Activated naive CD4-positive, alpha-beta T cell treated with anti-CD3 and anti-CD28 coated beads, Interleukin-2, amount 10 ng/mL, durations not matched to agents 7 days and 5 days (primary cell): Measurements from ENCODE around the gene NR0B2.
"Not testable (repeated sequence)": the region's sequence is repeated elsewhere in the genome, so short reads cannot be mapped to it uniquely, and the experiment has no call there.

Experiments used
- CTCF ChIA-PET: fragments of 350-600 bp; sonication (Branson Sonifier 250); formaldehyde crosslinking; loops from one replicate; lab custom pipeline; 2021; ENCODE audit warnings: antibody characterized with exemption; lab: Charles Lee
- DNase-seq: peaks from one replicate; pipeline ENCODE4 v3.0.0-alpha.2; 2020
- H3K27ac Mint-ChIP-seq: one replicate; pipeline ENCODE4 v1.8.0; 2021; ENCODE audit warnings: mild to moderate bottlenecking, moderate library complexity, mixed read lengths
- H3K27me3 Mint-ChIP-seq: one replicate; pipeline ENCODE4 v1.8.0; 2021; ENCODE audit warnings: mild to moderate bottlenecking, mixed read lengths
- H3K36me3 Mint-ChIP-seq: one replicate; pipeline ENCODE4 v1.8.0; 2021; ENCODE audit warnings: mixed read lengths
- H3K4me1 Mint-ChIP-seq: one replicate; pipeline ENCODE4 v1.8.0; 2021; ENCODE audit warnings: mixed read lengths
- H3K4me3 Mint-ChIP-seq: one replicate; pipeline ENCODE4 v1.8.0; 2021; ENCODE audit warnings: mild to moderate bottlenecking, moderate library complexity, mixed read lengths
- H3K9me3 Mint-ChIP-seq: one replicate; pipeline ENCODE4 v1.8.0; 2021; ENCODE audit warnings: mixed read lengths

Gene NR0B2

DNA sequence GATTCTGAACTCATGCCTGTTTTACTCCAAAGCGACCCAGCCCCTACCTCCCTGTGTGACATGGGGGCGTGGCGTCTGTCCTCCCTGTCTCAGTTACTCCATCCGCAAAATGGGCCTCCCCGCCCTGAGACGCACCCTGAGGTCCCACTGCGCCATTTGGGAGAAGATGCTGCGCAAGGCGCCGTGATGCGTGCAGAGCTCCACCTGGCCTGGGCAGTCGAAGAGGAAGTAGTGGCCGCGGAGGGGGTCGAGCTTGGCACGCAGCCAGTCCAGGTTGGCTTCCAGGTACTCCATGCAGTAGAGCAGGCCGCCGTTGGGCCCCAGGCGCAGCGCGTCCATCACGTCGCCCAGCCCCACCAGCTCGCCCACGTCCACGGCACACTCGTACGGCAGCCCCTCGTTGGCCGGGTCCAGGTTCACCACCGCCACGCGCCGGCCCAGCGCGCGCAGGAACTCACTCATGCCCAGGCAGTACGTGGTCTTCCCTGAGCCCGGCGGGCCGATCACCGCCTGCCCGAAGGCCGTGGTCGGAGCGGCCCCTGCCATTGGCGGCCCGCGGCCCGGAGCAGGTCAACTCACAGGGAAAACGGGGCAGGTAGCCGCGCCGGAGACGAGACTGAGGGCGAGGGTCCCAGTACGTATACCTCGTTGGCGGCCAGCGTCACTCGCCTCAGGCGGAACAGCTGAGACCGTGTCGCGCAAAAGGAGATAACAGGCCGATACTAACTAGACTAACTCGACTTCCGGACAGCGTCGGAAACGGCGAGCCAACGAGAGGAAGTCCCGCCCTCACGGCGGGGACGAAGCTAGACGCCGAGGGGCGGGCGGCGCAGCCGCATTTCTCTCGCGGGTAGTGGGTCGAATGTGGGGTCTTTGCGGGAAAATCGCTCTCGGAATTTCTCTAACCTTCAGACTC is 24.0 kb downstream of the NR0B2 start, which contains the start of gene GPN2:
Gene GPN2, minus strand, starts transcription at position 733 of the 916 bp plus-strand sequence. Its CDS starts 187 bp downstream, at position 546.
- Mint-ChIP-seq H3K27ac (peak within 1 kb of the TSS; percentile 93), H3K9me3 (no peaks in the 10 kb centered on the region), H3K4me3 (peak within 1 kb of the TSS; percentile 96), H3K36me3 (peaks cover 58% of the 10 kb centered on the region), H3K27me3 (no peaks in the 10 kb centered on the region), H3K4me1 (peaks cover 36% of the 10 kb centered on the region)
- peak; percentile 88 for DNase-seq
- CTCF ChIA-PET: interaction anchor here (0.7 to 2.3 kb wide), 8 partner anchors 9 to 80 kb away, joined by 3 to 8 read pairs (median 4); partner anchors contain the start of gene GPATCH3

DNA sequence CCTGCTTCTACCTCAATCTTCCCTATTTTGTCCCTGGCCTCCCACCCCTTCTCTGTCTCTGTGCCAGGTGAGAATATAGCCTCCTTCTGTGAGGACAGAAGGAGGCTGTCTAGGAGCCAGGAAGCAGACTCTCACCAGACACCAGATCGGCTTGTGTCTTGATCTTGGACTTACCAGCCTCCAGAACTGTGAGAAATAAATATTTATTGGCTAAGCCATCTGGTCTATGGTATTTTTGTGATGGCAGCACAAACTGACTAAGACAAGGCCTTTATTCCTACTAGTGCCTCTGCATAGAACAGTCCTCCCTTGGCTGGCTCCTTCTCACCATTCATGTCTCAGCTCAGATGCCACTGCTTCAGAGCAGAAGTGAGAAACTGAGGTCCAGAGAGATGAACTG is 25.5 kb downstream of the NR0B2 start:
- DNase-seq: no peak
- H3K27ac Mint-ChIP-seq: peak overlapping the region; percentile 93
- CTCF ChIA-PET: interaction anchor here (0.6 to 2.3 kb wide), 9 partner anchors 10 to 289 kb away, joined by 3 to 8 read pairs (median 6); partner anchors contain the start of gene GPATCH3
- H3K9me3 Mint-ChIP-seq: no peaks in the 10 kb centered on the region
- peaks cover 32% of the 10 kb centered on the region for H3K4me1 Mint-ChIP-seq
- H3K27me3 Mint-ChIP-seq: no peaks in the 10 kb centered on the region
- peaks cover 59% of the 10 kb centered on the region for H3K36me3 Mint-ChIP-seq
- peak overlapping the region; percentile 96 for H3K4me3 Mint-ChIP-seq

DNA sequence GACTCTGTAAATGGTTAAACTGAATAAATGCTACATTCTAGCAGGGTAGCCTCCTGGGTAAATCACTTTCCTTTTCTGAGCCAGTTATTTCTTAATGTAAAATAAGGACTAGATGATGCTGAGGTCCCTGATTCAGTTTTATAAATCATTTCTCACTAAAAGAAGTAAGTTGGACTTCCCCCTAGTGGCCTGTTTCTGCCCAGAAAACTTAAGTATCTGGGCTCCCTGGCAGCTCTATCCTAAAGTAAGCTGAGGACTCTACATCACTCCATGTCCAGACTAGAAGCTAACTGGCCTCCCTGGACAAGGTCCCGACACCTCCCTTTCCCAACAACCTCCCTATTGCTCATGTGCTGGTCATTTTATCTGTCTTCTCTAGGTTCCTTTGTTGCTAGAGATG is 26.6 kb downstream of the NR0B2 start:
- H3K4me1 Mint-ChIP-seq: peaks cover 32% of the 10 kb centered on the region
- DNase-seq: peak; percentile 41
- no peaks in the 10 kb centered on the region for H3K9me3 Mint-ChIP-seq
- H3K27ac Mint-ChIP-seq: peak overlapping the region; percentile 16
- peak overlapping the region; percentile 13 for H3K4me3 Mint-ChIP-seq
- CTCF ChIA-PET: interaction anchor here (0.6 to 3.5 kb wide), 15 partner anchors 9 to 478 kb away, joined by 3 to 19 read pairs (median 3); no protein-coding TSS in a partner anchor
- no peaks in the 10 kb centered on the region for H3K27me3 Mint-ChIP-seq
- peaks cover 59% of the 10 kb centered on the region for H3K36me3 Mint-ChIP-seq

DNA sequence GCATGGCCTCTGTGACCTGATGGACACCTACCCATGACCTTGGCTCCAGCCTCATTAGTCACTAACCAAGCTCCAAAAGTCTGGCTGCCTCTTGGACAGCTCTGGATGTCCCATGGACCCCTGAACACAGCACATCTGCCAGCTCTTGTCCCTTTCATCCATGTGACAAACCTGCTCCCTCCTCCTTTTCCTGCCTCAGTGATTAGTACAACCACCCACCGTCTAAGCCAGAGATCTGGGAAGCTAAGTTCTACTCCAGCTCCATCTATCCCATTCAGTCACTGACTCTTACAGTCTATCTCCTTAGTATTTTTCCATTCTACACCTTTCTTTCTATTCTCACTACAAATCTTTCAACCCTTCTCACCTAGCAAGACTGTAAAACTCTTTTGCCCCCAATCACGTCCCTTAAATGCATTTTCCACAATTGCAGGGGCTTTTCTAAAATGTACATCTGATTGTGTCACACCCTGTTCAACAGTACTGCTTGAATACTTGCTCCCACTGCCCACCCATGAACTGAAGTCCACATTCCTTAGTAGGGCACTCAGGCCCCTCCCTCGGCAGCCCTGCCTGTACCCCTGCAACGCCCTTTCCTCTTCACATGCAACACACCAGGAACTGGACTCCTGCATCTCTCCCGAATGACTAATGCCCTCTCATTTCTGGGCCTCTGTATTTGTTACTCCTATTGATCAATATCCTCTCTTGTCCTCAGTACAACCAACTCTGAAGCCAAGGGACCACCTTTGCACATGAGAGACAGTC is 30.9 kb downstream of the NR0B2 start:
- Mint-ChIP-seq H3K4me3 (no peak overlapping the region), H3K27ac (no peak overlapping the region), H3K36me3 (peaks cover 42% of the 10 kb centered on the region), H3K27me3 (no peaks in the 10 kb centered on the region), H3K9me3 (no peaks in the 10 kb centered on the region), H3K4me1 (peaks cover 6% of the 10 kb centered on the region)
- CTCF ChIA-PET: interaction anchor here (0.7 to 1.0 kb wide), 3 partner anchors 18 to 284 kb away, joined by 3 to 4 read pairs (median 3); no protein-coding TSS in a partner anchor
- no peak for DNase-seq

DNA sequence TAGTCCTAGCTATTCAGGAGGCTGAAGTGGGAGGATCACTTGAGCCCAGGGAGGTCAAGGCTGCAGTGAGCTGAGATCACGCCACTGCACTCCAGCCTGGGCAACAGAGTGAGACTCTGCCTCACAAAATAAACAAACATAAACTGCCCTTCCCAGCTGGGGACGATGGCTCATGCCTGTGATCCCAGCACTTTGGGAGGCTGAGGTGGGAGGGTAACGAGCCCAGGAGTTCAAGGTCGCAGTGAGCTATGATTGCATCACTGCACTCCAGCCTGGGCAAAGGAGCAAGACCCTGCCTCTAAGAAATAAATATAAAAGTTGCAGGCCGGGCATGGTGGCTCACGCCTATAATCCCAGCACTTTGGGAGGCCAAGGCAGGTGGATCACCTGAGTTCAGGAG is 32.2 kb downstream of the NR0B2 start:
- CTCF ChIA-PET: interaction anchor here (0.7 to 1.9 kb wide), 5 partner anchors 9 to 81 kb away, joined by 3 to 9 read pairs (median 3); no protein-coding TSS in a partner anchor
- not testable (repeated sequence) for H3K4me3 Mint-ChIP-seq, H3K27ac Mint-ChIP-seq, H3K27me3 Mint-ChIP-seq, DNase-seq, H3K4me1 Mint-ChIP-seq, H3K9me3 Mint-ChIP-seq
- peaks cover 40% of the 10 kb centered on the region for H3K36me3 Mint-ChIP-seq

DNA sequence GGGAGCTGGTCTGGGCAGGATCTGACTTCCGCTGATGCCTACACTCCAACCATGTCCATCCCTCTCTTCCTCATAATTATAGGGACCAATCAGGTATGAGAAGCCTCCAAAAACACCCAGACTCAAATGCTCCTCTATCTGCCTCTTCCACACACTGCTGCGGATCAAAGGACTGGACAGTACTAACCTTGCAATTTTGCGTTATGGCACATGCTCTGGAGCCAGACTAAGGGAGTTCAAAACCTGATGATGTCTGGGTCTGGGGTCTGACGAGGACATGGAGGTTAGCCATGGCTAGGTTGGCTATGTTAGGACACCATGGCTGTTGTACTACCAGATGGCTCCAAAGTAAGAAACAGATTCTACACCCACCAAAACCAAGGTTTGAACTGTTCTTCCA is 34.0 kb downstream of the NR0B2 start:
- Mint-ChIP-seq H3K27me3 (no peaks in the 10 kb centered on the region), H3K9me3 (no peaks in the 10 kb centered on the region), H3K36me3 (peaks cover 35% of the 10 kb centered on the region), H3K27ac (no peak overlapping the region), H3K4me3 (no peak overlapping the region), H3K4me1 (peaks cover 2% of the 10 kb centered on the region)
- CTCF ChIA-PET: interaction anchor here (1.1 to 3.2 kb wide), 3 partner anchors 22 to 278 kb away, joined by 3 to 11 read pairs (median 3); no protein-coding TSS in a partner anchor
- no peak for DNase-seq

DNA sequence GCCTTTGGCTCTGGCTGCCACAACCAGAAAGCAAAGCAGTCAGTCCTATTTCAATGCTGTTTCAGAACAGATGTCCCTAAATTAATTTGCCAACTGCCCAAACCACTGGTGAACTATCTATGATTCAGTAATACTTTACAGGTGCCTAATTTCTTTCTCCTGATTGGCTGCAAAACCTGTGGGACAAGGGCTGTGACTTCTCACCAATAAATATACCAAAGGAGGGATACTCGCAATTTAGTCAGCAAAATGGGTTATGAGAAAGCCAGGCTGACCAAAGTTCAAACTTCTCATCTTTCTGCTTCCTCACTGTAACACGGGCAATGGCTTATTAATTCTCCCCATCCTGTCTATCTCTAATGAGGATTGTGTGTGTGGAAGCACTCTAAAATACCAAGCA is 36.4 kb downstream of the NR0B2 start:
- DNase-seq: no peak
- Mint-ChIP-seq H3K4me1 (peaks cover 2% of the 10 kb centered on the region), H3K27me3 (no peaks in the 10 kb centered on the region), H3K27ac (no peak overlapping the region), H3K36me3 (peaks cover 16% of the 10 kb centered on the region), H3K4me3 (no peak overlapping the region), H3K9me3 (no peaks in the 10 kb centered on the region)
- CTCF ChIA-PET: interaction anchor here (0.8 to 3.2 kb wide), 8 partner anchors 9 to 89 kb away, joined by 3 to 11 read pairs (median 4); no protein-coding TSS in a partner anchor

DNA sequence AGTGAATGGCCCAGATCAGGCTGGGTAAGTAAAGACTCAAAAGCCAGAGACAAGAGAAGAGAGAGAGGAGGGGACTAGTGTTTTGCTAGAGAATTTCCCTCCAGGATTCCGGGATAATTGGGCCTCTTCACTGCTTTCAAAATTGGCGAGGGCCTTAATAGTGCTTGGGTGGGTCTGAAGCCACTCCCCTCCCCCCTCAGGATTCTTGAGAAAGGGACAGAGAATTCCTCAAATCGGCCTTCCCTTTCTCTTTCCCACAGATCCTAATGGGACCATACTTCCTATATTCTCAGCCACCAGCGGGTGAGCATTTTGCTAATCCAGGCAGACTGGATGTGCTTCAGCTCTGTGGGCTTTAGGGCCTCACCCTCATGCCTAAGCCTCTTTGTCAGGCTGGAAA is 38.9 kb downstream of the NR0B2 start:
- CTCF ChIA-PET: interaction anchor here (0.7 to 1.4 kb wide), 2 partner anchors 10 to 86 kb away, joined by 3 to 5 read pairs; no protein-coding TSS in a partner anchor
- DNase-seq: no peak
- Mint-ChIP-seq H3K36me3 (peaks cover 14% of the 10 kb centered on the region), H3K27ac (no peak overlapping the region), H3K4me3 (no peak overlapping the region), H3K27me3 (no peaks in the 10 kb centered on the region), H3K9me3 (no peaks in the 10 kb centered on the region), H3K4me1 (peaks cover 2% of the 10 kb centered on the region)

DNA sequence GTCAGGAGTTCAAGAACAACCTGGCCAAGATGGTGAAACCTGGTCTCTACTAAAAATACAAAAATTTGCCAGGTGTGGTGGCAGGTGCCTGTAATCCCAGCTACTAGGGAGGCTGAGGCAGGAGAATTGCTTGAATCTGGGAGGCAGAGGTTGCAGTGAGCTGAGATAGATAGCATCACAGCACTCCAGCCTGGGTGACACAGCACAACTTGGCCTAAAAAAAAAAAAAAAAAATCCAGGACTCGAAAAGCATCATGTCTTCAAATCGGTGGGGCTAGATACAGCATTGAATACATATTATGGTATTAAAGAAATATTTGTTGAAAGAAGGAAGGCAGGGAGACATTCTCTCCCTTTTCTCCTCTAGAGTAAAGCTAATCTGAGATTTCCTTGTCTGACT is 40.7 kb downstream of the NR0B2 start:
- CTCF ChIA-PET: interaction anchor here (1.5 kb wide), 2 partner anchors 13 to 271 kb away, joined by 5 to 6 read pairs; no protein-coding TSS in a partner anchor
- not testable (repeated sequence) for H3K4me1 Mint-ChIP-seq

DNA sequence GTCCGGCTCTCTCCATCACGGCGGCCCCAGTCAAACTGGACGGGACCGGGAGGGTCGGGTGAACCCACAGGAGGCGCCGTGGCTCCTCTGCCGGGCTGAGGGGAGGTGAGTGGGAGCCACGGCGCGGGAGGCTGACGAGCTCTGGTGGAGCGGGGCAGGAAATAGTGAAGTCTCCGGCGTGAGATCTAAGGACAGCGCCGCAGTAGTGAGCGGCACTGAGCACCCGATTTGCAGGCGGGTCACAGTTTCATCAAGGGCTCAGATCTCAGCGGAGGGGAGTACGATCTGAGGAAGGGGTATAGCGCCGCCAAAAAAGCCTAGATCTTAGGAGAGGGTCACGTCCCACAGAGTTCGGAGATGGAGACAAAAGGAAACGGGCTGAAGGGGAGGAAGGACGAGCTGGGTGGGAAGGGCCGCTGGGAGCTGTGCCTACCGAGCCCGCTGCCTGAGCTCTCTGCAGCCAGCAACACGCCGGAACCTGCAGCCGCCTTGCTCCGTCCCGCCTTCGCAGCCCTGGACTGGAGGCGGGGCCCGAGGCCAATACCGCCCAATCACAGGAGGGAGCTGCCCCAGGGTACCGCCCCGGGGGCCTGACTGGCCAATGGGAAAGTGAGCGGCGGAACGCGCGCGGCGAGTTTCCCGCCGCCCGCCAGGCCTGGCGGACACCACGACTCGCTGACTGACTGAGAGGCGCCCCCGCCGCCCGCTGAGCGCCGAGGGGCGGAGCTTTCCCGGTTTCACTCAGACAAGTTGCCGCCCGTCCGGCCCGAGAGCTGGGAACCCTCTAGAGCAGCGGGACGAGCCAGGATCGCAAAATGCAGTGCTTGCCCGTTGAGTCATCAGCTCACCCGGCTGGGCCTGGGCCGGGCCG is 48.9 kb downstream of the NR0B2 start:
- Mint-ChIP-seq H3K4me1 (peaks cover 46% of the 10 kb centered on the region), H3K27ac (peak overlapping the region; percentile 93), H3K4me3 (peak overlapping the region; percentile 85), H3K36me3 (peaks cover 1% of the 10 kb centered on the region), H3K27me3 (no peaks in the 10 kb centered on the region), H3K9me3 (no peaks in the 10 kb centered on the region)
- DNase-seq: peak; percentile 96
- CTCF ChIA-PET: interaction anchor here (0.7 to 2.1 kb wide), 14 partner anchors 10 to 365 kb away, joined by 3 to 7 read pairs (median 4); partner anchors contain the start of gene GPATCH3

More for the DNA sequence above, 40.7 kb downstream of the NR0B2 start:
- not testable (repeated sequence) for H3K27ac Mint-ChIP-seq, H3K9me3 Mint-ChIP-seq, H3K36me3 Mint-ChIP-seq, H3K4me3 Mint-ChIP-seq, DNase-seq, H3K27me3 Mint-ChIP-seq

DNA sequence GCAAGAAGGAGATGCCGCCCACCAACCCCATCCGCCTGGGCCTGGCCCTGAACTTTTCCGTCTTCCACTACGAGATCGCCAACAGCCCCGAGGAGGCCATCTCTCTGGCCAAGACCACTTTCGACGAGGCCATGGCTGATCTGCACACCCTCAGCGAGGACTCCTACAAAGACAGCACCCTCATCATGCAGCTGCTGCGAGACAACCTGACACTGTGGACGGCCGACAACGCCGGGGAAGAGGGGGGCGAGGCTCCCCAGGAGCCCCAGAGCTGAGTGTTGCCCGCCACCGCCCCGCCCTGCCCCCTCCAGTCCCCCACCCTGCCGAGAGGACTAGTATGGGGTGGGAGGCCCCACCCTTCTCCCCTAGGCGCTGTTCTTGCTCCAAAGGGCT is 50.1 kb downstream of the NR0B2 start:
- Mint-ChIP-seq H3K4me1 (peaks cover 46% of the 10 kb centered on the region), H3K27ac (peak overlapping the region; percentile 93), H3K27me3 (no peaks in the 10 kb centered on the region), H3K36me3 (peaks cover 1% of the 10 kb centered on the region), H3K4me3 (peak overlapping the region; percentile 85), H3K9me3 (no peaks in the 10 kb centered on the region)
- no peak for DNase-seq
- CTCF ChIA-PET: no interaction called here

DNA sequence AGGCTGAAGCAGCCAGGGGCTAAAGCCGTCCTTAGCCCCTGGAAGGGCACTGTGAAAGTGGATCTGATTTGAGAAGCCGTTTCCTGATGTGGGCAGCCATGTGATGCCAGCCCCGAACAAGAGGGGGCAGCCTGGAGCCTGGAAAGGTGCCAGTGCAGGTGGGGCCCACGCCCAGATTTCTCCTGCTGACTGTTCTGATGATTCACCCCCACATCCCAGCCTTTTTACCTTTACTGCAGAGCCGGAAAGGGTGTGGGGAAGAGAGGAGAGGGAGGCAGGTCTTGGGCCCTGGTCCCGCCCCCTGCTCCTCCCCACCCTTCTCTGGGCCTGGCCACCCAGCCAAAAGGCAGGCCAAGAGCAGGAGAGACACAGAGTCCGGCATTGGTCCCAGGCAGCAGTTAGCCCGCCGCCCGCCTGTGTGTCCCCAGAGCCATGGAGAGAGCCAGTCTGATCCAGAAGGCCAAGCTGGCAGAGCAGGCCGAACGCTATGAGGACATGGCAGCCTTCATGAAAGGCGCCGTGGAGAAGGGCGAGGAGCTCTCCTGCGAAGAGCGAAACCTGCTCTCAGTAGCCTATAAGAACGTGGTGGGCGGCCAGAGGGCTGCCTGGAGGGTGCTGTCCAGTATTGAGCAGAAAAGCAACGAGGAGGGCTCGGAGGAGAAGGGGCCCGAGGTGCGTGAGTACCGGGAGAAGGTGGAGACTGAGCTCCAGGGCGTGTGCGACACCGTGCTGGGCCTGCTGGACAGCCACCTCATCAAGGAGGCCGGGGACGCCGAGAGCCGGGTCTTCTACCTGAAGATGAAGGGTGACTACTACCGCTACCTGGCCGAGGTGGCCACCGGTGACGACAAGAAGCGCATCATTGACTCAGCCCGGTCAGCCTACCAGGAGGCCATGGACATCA is 50.7 kb downstream of the NR0B2 start, which contains the start of gene SFN:
Gene SFN, plus strand, starts transcription at position 369 of the 904 bp plus-strand sequence. Its CDS starts 64 bp downstream, at position 433.
- Mint-ChIP-seq H3K4me3 (peak within 1 kb of the TSS; percentile 85), H3K27me3 (no peaks in the 10 kb centered on the region), H3K4me1 (peaks cover 46% of the 10 kb centered on the region), H3K36me3 (peaks cover 1% of the 10 kb centered on the region), H3K9me3 (no peaks in the 10 kb centered on the region), H3K27ac (peak within 1 kb of the TSS; percentile 93)
- peak; percentile 62 for DNase-seq
- CTCF ChIA-PET: interaction anchor here (1.0 to 1.7 kb wide), 2 partner anchors 186 to 261 kb away, joined by 3 to 5 read pairs; no protein-coding TSS in a partner anchor
